GM18526 (cell line): ENCODE results near the gene RNF32.

Experiments used
- POLR2A ChIP-seq: IDR thresholded peaks from 3 replicates; pipeline ENCODE4 v1.6.1; 2011; ENCODE audit not compliant: insufficient read length; ENCODE audit errors: extremely low read depth

Gene RNF32

GRCh38 chr7:156640257-156640948, at the start of gene RNF32:
Gene RNF32 (plus strand): TSS chr7:156640774. CDS start chr7:156643878, 3,104 bp downstream.
- peak; percentile 75 for TF ChIP-seq POLR2A

- no peak for TF ChIP-seq POLR2A
Observed at GRCh38 chr7:156592155-156592884, 48.3 kb upstream of the RNF32 start.

GRCh38 chr7:156594283-156595080, 46.1 kb upstream of the RNF32 start:
- no peak for TF ChIP-seq POLR2A

GRCh38 chr7:156600496-156600895, 40.1 kb upstream of the RNF32 start:
- no peak for TF ChIP-seq POLR2A

- TF ChIP-seq POLR2A: no peak
Observed at GRCh38 chr7:156602283-156602682, 38.3 kb upstream of the RNF32 start.

- no peak for TF ChIP-seq POLR2A
Observed at GRCh38 chr7:156603011-156603410, 37.6 kb upstream of the RNF32 start.

- TF ChIP-seq POLR2A: no peak
Observed at GRCh38 chr7:156603629-156604028, 36.9 kb upstream of the RNF32 start.

- no peak for TF ChIP-seq POLR2A
Observed at GRCh38 chr7:156604311-156604710, 36.3 kb upstream of the RNF32 start.

GRCh38 chr7:156604836-156605695, 35.5 kb upstream of the RNF32 start:
- no peak for TF ChIP-seq POLR2A

- TF ChIP-seq POLR2A: no peak
Observed at GRCh38 chr7:156606135-156606534, 34.4 kb upstream of the RNF32 start.

- TF ChIP-seq POLR2A: no peak
Observed at GRCh38 chr7:156606691-156607331, 33.8 kb upstream of the RNF32 start.

- no peak for TF ChIP-seq POLR2A
Observed at GRCh38 chr7:156607332-156608172, 33.0 kb upstream of the RNF32 start.

- no peak for TF ChIP-seq POLR2A
Observed at GRCh38 chr7:156608173-156608478, 32.4 kb upstream of the RNF32 start.
